IPS-18c (cell line): ENCODE data around the gene IFNL1.
"Not testable (repeated sequence)": the region's sequence is repeated elsewhere in the genome, so short reads cannot be mapped to it uniquely, and the experiment has no call there.

Experiments
- H3K4me3 ChIP-seq: 2 replicates; pipeline ENCODE4 v1.7.0; 2013; ENCODE audit warnings: low read depth, mild to moderate bottlenecking, low read length, moderate library complexity; ENCODE audit not compliant: insufficient read depth
- H3K9me3 ChIP-seq: one replicate; pipeline ENCODE4 v1.6.1; 2013; ENCODE audit warnings: mild to moderate bottlenecking, low read length, moderate library complexity; ENCODE audit not compliant: control insufficient read depth, insufficient read depth

IFNL1 gene

DNA sequence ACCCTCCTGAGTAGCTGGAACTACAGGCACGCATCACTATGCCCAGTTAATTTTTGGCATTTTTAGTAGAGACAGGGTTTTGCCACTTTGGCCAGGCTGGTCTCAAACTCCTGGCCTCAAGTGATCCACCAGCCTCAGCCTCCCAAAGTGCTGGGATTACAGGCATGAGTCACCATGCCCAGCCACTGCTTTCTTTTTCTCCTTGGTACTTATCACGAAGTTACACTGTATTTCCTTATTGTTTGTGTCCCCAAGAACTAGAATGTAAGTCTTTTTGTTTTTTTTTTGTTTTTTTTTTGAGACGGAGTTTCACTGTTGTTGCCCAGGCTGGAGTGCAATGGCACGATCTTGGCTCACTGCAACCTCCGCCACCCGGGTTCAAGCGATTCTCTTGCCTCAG, 43.9 kb downstream of the IFNL1 start:
- not testable (repeated sequence) for H3K4me3 ChIP-seq, H3K9me3 ChIP-seq

DNA sequence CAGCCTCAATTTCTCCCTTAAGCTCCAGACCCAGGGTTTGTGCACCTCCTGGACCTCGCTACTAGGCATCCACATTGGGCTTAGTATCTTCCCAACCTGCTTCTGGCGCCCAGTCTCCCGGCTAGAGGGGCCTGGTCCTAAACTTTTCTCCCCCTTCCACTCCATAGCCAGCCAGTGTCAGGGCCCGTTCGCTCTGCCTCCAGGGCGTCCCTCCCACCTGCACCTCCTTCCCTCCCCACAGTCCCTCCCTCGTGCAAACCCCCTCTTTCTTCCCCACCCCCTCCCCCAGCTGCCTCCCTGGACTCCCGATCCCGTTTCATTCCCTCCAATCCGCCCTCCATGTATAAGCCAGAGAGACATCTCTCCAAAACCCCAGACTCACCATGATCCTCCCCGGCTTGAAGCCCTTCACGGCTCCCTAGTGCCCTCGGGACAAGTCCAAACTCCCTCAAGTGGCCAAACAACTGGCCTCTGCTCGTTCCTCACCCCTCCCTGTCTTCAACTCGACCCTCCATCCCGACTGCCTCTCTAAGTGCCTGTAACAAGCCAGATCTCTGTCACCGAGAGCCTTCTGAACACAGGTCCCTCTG, 45.0 kb downstream of the IFNL1 start:
- Histone ChIP-seq H3K9me3 (peaks cover 2% of the 10 kb centered on the region), H3K4me3 (peak overlapping the region; percentile 97)

DNA sequence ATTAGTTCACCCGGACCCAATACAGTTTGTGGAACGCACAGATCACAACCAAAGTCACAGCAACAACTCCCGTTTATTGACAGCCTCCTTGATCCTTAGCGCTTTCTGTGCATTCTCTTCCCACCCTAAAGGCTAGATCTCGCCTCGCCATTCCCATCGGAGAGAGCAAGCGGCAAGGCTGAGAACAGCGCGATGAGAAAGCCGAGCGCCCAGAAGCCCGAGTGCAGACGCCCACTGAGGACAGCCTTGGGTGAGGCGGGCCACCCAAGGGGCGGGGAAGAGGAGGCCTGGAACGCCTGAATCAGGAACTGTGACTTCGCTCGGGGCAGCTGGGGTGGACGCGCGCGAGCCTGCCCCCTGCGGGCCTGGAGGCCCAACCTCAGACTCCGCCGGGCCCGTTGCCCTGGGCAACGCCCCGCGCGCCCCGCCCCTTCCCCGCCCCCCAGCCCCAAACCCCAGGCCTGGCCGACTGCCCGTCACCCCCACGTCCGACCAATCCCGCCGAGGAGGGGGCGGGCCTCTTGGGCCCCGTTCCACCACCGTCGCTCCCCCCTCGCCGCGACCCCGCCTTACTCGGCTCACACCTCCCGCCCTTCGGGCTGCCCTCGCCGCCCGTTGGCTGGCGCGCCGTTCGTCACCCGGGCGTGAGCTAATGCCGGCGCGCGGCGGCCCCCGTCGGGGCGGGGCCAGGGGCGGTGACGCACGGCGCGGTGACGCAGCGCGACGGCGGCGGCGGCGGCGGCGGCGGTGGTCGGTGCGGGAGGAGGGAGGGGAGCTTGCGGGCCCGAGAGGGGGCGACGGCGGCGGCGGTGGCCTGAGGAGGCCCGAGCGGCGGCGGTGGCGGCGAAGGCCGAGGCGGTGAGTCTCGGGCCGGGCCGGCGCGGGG, 45.8 kb downstream of the IFNL1 start, which contains the start of gene SAMD4B:
SAMD4B (plus strand) TSS at position 703 of the 886 bp plus-strand sequence. CDS start 14,473 bp downstream, outside the sequence.
- H3K9me3 ChIP-seq: no peaks in the 10 kb centered on the region
- H3K4me3 ChIP-seq: peak within 1 kb of the TSS; percentile 97

DNA sequence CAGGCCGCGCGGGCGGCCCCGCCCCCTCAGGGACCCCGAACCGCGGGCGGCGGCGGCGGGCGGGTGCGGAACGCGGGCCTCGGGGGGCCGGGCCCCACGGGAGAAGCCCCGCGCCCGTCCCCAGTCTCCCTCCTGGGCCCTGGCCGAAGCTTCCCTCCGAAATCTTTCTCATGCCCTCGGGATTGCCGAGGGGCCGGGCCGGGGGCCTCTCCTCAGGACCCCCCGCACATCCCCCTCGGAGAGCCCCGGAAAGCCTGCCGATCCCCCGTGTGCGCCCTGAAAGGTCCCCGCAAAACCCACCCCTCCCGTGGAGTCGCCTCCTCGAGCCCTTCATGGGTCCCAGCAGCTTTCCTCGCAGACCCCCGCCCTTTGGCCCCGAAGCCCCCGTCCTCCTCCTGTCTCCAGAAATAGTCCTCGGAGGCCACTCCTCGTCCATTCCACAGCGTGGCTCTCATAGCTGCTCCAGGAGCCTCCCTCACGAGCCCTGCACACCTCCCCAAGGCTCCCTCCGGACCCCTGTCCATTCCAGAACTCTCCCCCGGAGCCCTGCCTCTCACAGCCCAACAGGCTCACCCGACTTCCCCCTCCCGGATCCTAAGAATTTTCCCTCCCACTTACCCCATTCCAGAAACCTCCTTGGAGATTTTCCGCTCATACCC, 46.6 kb downstream of the IFNL1 start:
- H3K9me3 ChIP-seq: no peaks in the 10 kb centered on the region
- H3K4me3 ChIP-seq: peak overlapping the region; percentile 75

DNA sequence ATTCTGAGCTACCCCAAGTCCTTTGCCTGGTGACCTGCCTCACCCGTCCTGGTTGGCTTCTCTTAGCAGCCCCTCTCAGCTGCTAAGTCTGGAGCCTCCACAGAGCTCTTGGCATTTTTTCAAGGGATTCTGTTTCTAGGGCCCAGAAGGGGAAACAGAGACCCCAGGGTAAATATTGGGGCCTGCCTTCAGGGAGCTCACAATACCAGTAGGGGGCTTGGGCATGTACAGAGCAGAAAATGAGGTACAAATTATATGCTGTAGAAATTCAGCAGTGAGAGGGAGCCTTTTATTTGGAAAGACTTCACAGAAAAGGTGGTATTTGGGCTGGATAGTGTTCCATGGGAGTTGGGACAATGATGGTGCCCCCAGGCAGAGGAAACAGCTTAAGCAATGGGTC, 49.7 kb downstream of the IFNL1 start:
- Histone ChIP-seq H3K4me3 (no peak overlapping the region), H3K9me3 (no peaks in the 10 kb centered on the region)

DNA sequence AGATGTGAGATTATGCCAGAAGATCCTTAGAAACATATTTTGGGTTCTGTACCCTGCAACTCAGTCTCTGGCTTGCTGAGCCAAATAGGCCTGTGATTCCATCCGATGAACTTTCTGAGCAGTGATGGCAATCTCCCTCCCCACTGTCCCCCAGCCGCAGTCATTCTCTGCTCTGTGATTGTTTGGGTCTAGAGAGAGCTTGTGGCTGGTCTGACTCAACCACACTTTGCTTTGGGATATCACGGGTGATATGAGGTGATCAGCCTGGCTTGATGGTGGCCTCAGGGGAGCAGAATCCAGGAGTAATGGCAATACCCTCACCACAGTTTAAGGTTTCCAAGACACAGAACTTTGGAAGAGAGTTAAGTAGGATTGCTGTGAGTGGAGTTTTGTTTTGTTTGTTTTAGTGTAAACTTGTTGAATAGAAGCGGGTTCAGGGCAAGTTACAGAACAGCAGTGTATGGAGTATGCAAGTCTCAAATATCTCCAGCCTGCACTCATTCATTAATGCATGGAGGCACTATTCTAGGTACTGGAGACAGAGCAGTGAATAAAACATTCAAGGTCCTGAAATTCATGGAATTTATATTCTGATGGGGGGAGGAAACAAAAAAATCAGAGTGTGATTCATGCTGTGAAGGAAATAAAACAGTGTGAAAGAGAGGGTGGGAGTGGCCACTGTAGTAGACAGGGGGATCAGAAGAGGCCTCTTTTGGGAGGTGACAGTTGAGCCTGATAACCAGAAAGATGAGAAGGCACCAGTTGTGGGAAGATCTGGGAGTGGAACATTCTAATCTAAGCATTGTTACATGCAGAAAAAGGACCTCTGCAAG, 51.3 kb downstream of the IFNL1 start:
- Histone ChIP-seq H3K4me3 (no peak overlapping the region), H3K9me3 (no peaks in the 10 kb centered on the region)
